Cardiac ventricle fibroblast (primary cell): ENCODE results near the gene RCAN1. TPM values are rescaled to one million over a fixed set of nuclear protein-coding genes. Genes with fewer than 3 reads are reported as not detected.

Experiments used
- total RNA-seq: library from RNA; depleted of rRNA; stranded (reverse); fragments of >200 nt; gene quantifications from 2 replicates; pipeline ENCODE4 v1.2.3, GENCODE V29; 2015

RCAN1 gene
- 11.4 and 14.3 TPM in 2 replicates for total RNA-seq

GRCh38 chr21:34614628-34615486 lies at the start of gene RCAN1:
TSS of gene RCAN1 (minus strand) at chr21:34615113. CDS start at chr21:34615011, 102 bp downstream.

GRCh38 chr21:34511787-34512455 lies 103.0 kb downstream of the RCAN1 start, which contains the start of gene KCNE1:
TSS of gene KCNE1 (minus strand) at chr21:34512210. CDS start at chr21:34449634, 62,576 bp downstream.

Other genes with a start within 250 kb of the RCAN1 start
- gene SMIM11, start 239.6 kb downstream of the RCAN1 start, total RNA-seq, result 1.3 and 19.6 TPM in 2 replicates
- not detected in 2 replicates for gene SMIM34, start 191.2 kb downstream of the RCAN1 start, total RNA-seq
- gene KCNE1, start 102.9 kb downstream of the RCAN1 start, total RNA-seq, result 0.05 TPM in 1 of 2 replicates, not detected in the other
- gene CLIC6, start 53.9 kb upstream of the RCAN1 start, total RNA-seq, result not detected in 2 replicates